Spleen (tissue), 11 donors: ENCODE data around the gene SLC25A4. TPM values are rescaled to one million over a fixed set of nuclear protein-coding genes. Genes with fewer than 3 reads are reported as not detected.
"Not testable (repeated sequence)": the region's sequence is repeated elsewhere in the genome, so short reads cannot be mapped to it uniquely, and the experiment has no call there.

ENCODE experiments used
- DNase-seq: peaks from one replicate; pipeline ENCODE4 v3.0.0-alpha.2; 2020
- H3K27ac ChIP-seq, 8 donors: fragments of 200-600 bp; sonication (generic) in 7 of 8; 1 replicate in 4 of 8; 2 replicates in 4 of 8; pipeline versions ENCODE4 v1.5.0 to v1.8.0; 2016 to 2021; ENCODE audit warnings: inconsistent platforms in 4 of 8, mild to moderate bottlenecking in 4 of 8, moderate library complexity in 1 of 8
- H3K27me3 ChIP-seq, 7 donors: fragments of 200-600 bp; sonication (generic) in 6 of 7; replicated peaks in 1 of 7; 1 replicate in 4 of 7; 2 replicates in 3 of 7; pipeline versions ENCODE4 v1.5.0 to v1.8.0; 2016 to 2021; ENCODE audit warnings: inconsistent platforms in 3 of 7, mild to moderate bottlenecking in 1 of 7
- H3K36me3 ChIP-seq, 6 donors: fragments of 200-600 bp; sonication (generic) in 5 of 6; 1 replicate in 4 of 6; 2 replicates in 2 of 6; pipeline versions ENCODE4 v1.5.0 to v1.8.0; 2016 to 2021; ENCODE audit warnings: inconsistent platforms in 2 of 6
- H3K4me1 ChIP-seq, 6 donors: fragments of 200-600 bp; sonication (generic) in 5 of 6; 1 replicate in 3 of 6; 2 replicates in 3 of 6; pipeline versions ENCODE4 v1.5.0 to v1.8.0; 2016 to 2021; ENCODE audit warnings: inconsistent platforms in 3 of 6
- H3K4me3 ChIP-seq, 8 donors: fragments of 200-600 bp; sonication (generic) in 7 of 8; 1 replicate in 4 of 8; 2 replicates in 4 of 8; pipeline versions ENCODE4 v1.5.0 to v1.8.0; 2016 to 2021; ENCODE audit warnings: inconsistent platforms in 4 of 8, mild to moderate bottlenecking in 4 of 8, moderate library complexity in 2 of 8
- H3K9me3 ChIP-seq, 8 donors: fragments of 200-600 bp; sonication (generic) in 7 of 8; 1 replicate in 4 of 8; 2 replicates in 4 of 8; pipeline versions ENCODE4 v1.5.0 to v1.8.0; 2016 to 2021; ENCODE audit warnings: inconsistent platforms in 4 of 8
- POLR2A ChIP-seq, 3 donors: fragments of 450-650 bp; IDR thresholded peaks; one replicate each; pipeline ENCODE4 v1.5.1; 2017; ENCODE audit warnings: antibody characterized with exemption in 3 of 3, mild to moderate bottlenecking in 1 of 3
- POLR2AphosphoS5 ChIP-seq, 3 donors: sonication (generic); formaldehyde crosslinking; IDR thresholded peaks; one replicate each; pipeline ENCODE4 v1.5.1; 2017; ENCODE audit warnings: antibody characterized with exemption in 3 of 3
- WGBS, 5 donors: extraction: QIAGEN DNeasy Blood & Tissue Kit in 3 of 5; methylation state at CpG; one replicate each; pipeline versions ENCODE4 v1.1.5 to v1.1.7; 2013 to 2018; 5-methylcytosine and 5-hydroxymethylcytosine counted together
- intact Hi-C: fragments of 100-400 bp; cut with DNase I; formaldehyde crosslinking; loops from one replicate; pipeline ENCODE4 v1.15.0; 2023; ENCODE audit warnings: low total_unique reads
- polyA plus RNA-seq, 3 donors: library from polyadenylated mRNA; stranded (reverse); fragments of 200-250 nt; gene quantifications; one replicate each; pipeline ENCODE4 v1.2.1, GENCODE V29; 2013
- total RNA-seq, 7 donors: library from RNA; depleted of rRNA in 3 of 7; stranded (reverse); fragments of >200 nt in 3 of 7; fragmentation: NEBNext Ultra II Directional in 4 of 7; extraction: Animal tissue kit (Norgen Biotek cat#: 25700) in 4 of 7; gene quantifications; one replicate each; pipeline versions ENCODE4 v1.1.0 to v1.2.1, GENCODE V29; 2016 to 2021
- TF ChIP-seq, protein P1 (sequence below), 11 experiments: fragments of 200-600 bp in 7 of 11; fragments of 450-650 bp in 4 of 11; sonication (generic) in 4 of 11; IDR thresholded peaks in 8 of 11; conservative IDR thresholded peaks in 3 of 11; 1 replicate in 7 of 11; 2 replicates in 4 of 11; pipeline versions ENCODE4 v1.4.0 to v1.8.0; 2016 to 2021; ENCODE audit warnings: antibody characterized with exemption in 11 of 11, inconsistent platforms in 4 of 11, mild to moderate bottlenecking in 1 of 11
- donor health status: healthy with polysubstance abuse.
- donor health status: DM: no; HTN: no; CAD: no; lungs with moderate emphysema.
- donor health status: DM: no; HTN: no; CAD: no.
- donor health status: Bipolar disorder and iron deficiency.
- donor health status: healthy.
- donor health status: DM: no; HTN: no; CAD: no.
- donor health status: DM: yes; HTN: yes; CAD: no.

SLC25A4 gene
- total and polyA plus RNA-seq, 10 donors: 6.2 to 17.2 (median 11.0) TPM

DNA sequence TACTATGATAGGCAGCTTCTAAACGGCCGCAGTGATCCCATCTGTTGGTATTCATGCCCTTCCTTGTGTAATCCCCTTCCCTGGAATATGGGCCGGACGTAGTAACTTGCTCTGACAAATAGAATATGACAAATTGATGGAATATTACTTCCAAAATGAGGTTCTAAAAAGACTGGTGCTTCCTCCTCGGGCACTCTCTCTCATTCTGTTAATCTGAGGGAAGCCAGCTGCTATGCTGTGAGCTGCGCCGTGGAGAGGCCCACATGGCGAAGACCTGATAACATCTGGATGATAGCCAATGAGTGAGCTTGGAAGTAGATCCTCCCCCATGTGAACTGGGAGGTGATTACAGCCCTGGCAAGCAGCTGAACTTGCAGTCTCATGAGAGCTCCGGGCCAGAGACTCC is 27.2 kb upstream of the SLC25A4 start:
- intact Hi-C loops: no loop called here
- H3K27ac ChIP-seq: peak overlapping the region in 2 of 8 donors; percentile 23 to 35
- TF ChIP-seq, protein P1, sequence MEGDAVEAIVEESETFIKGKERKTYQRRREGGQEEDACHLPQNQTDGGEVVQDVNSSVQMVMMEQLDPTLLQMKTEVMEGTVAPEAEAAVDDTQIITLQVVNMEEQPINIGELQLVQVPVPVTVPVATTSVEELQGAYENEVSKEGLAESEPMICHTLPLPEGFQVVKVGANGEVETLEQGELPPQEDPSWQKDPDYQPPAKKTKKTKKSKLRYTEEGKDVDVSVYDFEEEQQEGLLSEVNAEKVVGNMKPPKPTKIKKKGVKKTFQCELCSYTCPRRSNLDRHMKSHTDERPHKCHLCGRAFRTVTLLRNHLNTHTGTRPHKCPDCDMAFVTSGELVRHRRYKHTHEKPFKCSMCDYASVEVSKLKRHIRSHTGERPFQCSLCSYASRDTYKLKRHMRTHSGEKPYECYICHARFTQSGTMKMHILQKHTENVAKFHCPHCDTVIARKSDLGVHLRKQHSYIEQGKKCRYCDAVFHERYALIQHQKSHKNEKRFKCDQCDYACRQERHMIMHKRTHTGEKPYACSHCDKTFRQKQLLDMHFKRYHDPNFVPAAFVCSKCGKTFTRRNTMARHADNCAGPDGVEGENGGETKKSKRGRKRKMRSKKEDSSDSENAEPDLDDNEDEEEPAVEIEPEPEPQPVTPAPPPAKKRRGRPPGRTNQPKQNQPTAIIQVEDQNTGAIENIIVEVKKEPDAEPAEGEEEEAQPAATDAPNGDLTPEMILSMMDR (IDR thresholded peaks at IDR 0.05 in 8 of 11, conservative IDR thresholded peaks at IDR 0.05 in 3 of 11): no peak
- peak in 2 of 3 donors; percentile 56 to 86 for TF ChIP-seq POLR2AphosphoS5 (IDR thresholded peaks at IDR 0.05)
- DNase-seq: no peak
- peaks cover 9 to 35% (median 18%) of the 10 kb centered on the region in 6 donors for H3K4me1 ChIP-seq
- H3K27me3 ChIP-seq: peaks cover 0 to 11% (median 0%) of the 10 kb centered on the region in 7 donors
- WGBS, 5 donors: 32 to 62% (median 39%) methylated on average over 9 of the region's 9 CpGs
- H3K36me3 ChIP-seq: no peaks in the 10 kb centered on the region
- no peaks in the 10 kb centered on the region for H3K9me3 ChIP-seq
- H3K4me3 ChIP-seq: no peak overlapping the region

DNA sequence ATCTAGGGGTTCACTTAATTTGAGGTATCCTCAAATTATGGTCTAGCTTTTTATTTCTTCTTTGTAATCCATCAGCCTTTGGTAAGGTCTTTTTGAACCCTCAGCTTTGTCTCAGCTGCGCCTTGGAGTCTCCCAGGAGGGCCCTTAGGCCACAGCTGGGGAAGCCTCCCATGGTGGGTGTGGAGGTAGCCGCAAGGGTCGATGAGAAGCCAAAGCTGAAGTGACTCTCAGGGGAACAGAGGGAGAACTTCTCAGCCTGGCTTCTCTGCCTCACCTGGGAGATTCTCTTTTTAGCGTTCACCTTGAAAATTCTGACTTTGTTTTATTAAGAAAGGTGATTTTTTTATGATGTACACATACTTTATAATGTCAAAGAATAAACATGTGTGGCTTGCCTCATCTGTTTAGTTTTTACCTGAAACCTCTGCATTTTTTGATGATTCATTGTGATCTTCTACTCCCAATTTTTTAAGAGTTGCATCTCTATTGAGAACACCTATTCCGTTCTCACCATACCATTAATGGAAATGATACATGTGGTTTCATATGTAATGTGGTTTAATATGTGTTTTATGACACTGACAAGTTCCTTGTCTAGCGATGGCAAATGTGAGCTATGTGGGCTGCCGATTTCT is 25.6 kb upstream of the SLC25A4 start:
- no peaks in the 10 kb centered on the region for H3K36me3 ChIP-seq
- WGBS, 5 donors: 83 to 91% (median 91%) methylated on average over 7 of the region's 7 CpGs
- no peaks in the 10 kb centered on the region for H3K9me3 ChIP-seq
- no peak for DNase-seq
- TF ChIP-seq, protein P1 (IDR thresholded peaks at IDR 0.05 in 8 of 11, conservative IDR thresholded peaks at IDR 0.05 in 3 of 11): no peak
- no peak for TF ChIP-seq POLR2AphosphoS5 (IDR thresholded peaks at IDR 0.05)
- no peak for TF ChIP-seq POLR2A (IDR thresholded peaks at IDR 0.05)
- intact Hi-C loops: no loop called here
- H3K4me1 ChIP-seq: peaks cover 2 to 20% (median 11%) of the 10 kb centered on the region in 6 donors
- no peak overlapping the region for H3K27ac ChIP-seq
- H3K27me3 ChIP-seq: peaks cover 0 to 15% (median 0%) of the 10 kb centered on the region in 7 donors
- no peak overlapping the region for H3K4me3 ChIP-seq

DNA sequence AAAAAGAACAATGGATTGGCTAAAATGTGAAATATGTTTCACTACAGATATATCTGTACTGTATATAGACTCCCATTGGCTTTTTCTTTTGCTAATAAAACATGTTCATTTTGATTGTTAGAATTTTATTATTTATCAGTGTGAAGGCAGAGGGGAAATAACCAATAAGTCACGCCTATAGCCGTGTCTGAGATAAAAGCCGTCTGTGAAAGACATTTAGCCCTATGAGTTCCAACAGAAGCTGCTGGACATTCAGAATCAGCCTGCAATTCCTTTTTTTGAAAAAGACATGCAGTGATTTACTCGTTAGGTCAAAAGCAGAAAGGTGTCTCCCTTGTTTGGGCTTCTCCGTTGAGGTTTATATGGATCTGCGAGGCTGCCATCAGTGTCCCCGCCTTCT is 24.2 kb upstream of the SLC25A4 start:
- intact Hi-C loops: no loop called here
- H3K36me3 ChIP-seq: no peaks in the 10 kb centered on the region
- TF ChIP-seq POLR2A (IDR thresholded peaks at IDR 0.05): no peak
- TF ChIP-seq, protein P1 (IDR thresholded peaks at IDR 0.05 in 8 of 11, conservative IDR thresholded peaks at IDR 0.05 in 3 of 11): no peak
- TF ChIP-seq POLR2AphosphoS5 (IDR thresholded peaks at IDR 0.05): no peak
- 92 to 96% (median 93%) methylated on average over 7 of the region's 7 CpGs for WGBS, 5 donors
- H3K27me3 ChIP-seq: peaks cover 0 to 15% (median 0%) of the 10 kb centered on the region in 7 donors
- peaks cover 0 to 7% (median under 1%) of the 10 kb centered on the region in 6 donors for H3K4me1 ChIP-seq
- no peaks in the 10 kb centered on the region for H3K9me3 ChIP-seq
- H3K27ac ChIP-seq: no peak overlapping the region
- no peak for DNase-seq
- no peak overlapping the region for H3K4me3 ChIP-seq

DNA sequence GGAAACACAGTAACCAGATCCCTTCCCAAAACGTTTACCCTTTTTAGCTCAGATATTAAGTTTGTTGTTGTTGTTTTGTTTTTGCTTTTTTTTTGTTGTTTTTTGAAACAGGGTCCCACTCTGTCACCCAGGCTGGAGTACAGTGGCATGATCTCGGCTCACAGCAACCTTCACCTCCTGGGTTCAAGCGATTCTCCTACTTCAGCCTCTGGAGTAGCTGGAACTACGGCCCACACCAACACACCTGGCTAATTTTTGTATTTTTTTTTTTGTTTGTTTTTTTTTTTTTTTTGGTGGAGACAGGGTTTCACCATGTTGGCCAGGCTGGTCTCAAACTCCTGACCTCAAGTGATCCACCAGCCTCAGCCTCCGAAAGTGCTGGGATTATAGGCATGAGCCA is 23.6 kb upstream of the SLC25A4 start:
- H3K27ac ChIP-seq, DNase-seq, H3K36me3 ChIP-seq, intact Hi-C loops, H3K9me3 ChIP-seq, H3K4me1 ChIP-seq, H3K4me3 ChIP-seq: not testable (repeated sequence)
- 76 to 91% (median 86%) methylated on average over 5 of the region's 5 CpGs for WGBS, 5 donors
- peaks cover 0 to 15% (median 0%) of the 10 kb centered on the region in 7 donors for H3K27me3 ChIP-seq
